ENCODE measurements around the gene ZNHIT3. TPM values are rescaled to one million over a fixed set of nuclear protein-coding genes. Genes with fewer than 3 reads are reported as not detected.

The ZNHIT3 gene
- total and polyA plus RNA-seq, 2 donors (not counting 1 experiment from before 2014, with no cell fraction given) = 29.1 to 44.5 TPM

- Histone ChIP-seq H3K36me3 (ENCODE audit: control insufficient read depth, insufficient read depth, low read length) (peaks cover 10% of the 10 kb centered on the region), H3K9me3 (ENCODE audit: control insufficient read depth, insufficient read depth, low read depth, low read length) (no peaks in the 10 kb centered on the region), H4K20me1 (ENCODE audit: control insufficient read depth, extremely low read depth, insufficient read depth, low read length) (no peaks in the 10 kb centered on the region), H3K79me2 (ENCODE audit: control insufficient read depth, insufficient read depth, low read length) (peaks cover 6% of the 10 kb centered on the region), H2AFZ (ENCODE audit: low read length) (peak overlapping the region; percentile 39), H3K4me2 (ENCODE audit: extremely low read depth, insufficient read depth, low read length) (peak overlapping the region; percentile 81), H3K27ac (ENCODE audit: insufficient read depth, low read length) (peak overlapping the region; percentile 98), H3K4me3 (replicated peaks in 1 of 4; ENCODE audit: control extremely low read depth in 1 of 4, insufficient read depth in 1 of 4, low read depth in 3 of 4, low read length in 4 of 4) (peak overlapping the region; percentile 80 to 91 (median 88)), H3K4me1 (ENCODE audit: control insufficient read depth, extremely low read depth, insufficient read depth, low read length) (no peaks in the 10 kb centered on the region), H3K27me3 (ENCODE audit: control insufficient read depth, insufficient read depth, low read length) (no peaks in the 10 kb centered on the region), H3K9ac (ENCODE audit: insufficient read depth, low read length) (peak overlapping the region; percentile 98)
- TF ChIP-seq EZH2 (IDR thresholded peaks at IDR 0.05; ENCODE audit: low read length, missing control alignments) = no peak
- no peak for TF ChIP-seq CTCF (conservative IDR thresholded peaks at IDR 0.05 in 1 of 2, IDR thresholded peaks at IDR 0.05 in 1 of 2; ENCODE audit: low read depth in 1 of 2, low read length in 2 of 2)
- DNase-seq (ENCODE audit: low read depth in 2 of 2) = no peak
Observed at GRCh38 chr17:36535669-36536081, 49.2 kb downstream of the ZNHIT3 start.

GRCh38 chr17:36540696-36541095, 54.2 kb downstream of the ZNHIT3 start:
- TF ChIP-seq CTCF (conservative IDR thresholded peaks at IDR 0.05 in 1 of 2, IDR thresholded peaks at IDR 0.05 in 1 of 2; ENCODE audit: low read depth in 1 of 2, low read length in 2 of 2) (no peak), EZH2 (IDR thresholded peaks at IDR 0.05; ENCODE audit: low read length, missing control alignments) (no peak)
- no peak overlapping the region for H3K4me3 ChIP-seq (replicated peaks in 1 of 4; ENCODE audit: control extremely low read depth in 1 of 4, insufficient read depth in 1 of 4, low read depth in 3 of 4, low read length in 4 of 4)
- no peaks in the 10 kb centered on the region for H3K27me3 ChIP-seq (ENCODE audit: control insufficient read depth, insufficient read depth, low read length)
- no peaks in the 10 kb centered on the region for H3K36me3 ChIP-seq (ENCODE audit: control insufficient read depth, insufficient read depth, low read length)
- no peak for DNase-seq (ENCODE audit: low read depth in 2 of 2)
- no peak overlapping the region for H2AFZ ChIP-seq (ENCODE audit: low read length)
- H3K4me1 ChIP-seq (ENCODE audit: control insufficient read depth, extremely low read depth, insufficient read depth, low read length) = no peaks in the 10 kb centered on the region
- no peaks in the 10 kb centered on the region for H3K9me3 ChIP-seq (ENCODE audit: control insufficient read depth, insufficient read depth, low read depth, low read length)
- peaks cover 29% of the 10 kb centered on the region for H3K79me2 ChIP-seq (ENCODE audit: control insufficient read depth, insufficient read depth, low read length)
- no peaks in the 10 kb centered on the region for H4K20me1 ChIP-seq (ENCODE audit: control insufficient read depth, extremely low read depth, insufficient read depth, low read length)
- no peak overlapping the region for H3K4me2 ChIP-seq (ENCODE audit: extremely low read depth, insufficient read depth, low read length)
- H3K9ac ChIP-seq (ENCODE audit: insufficient read depth, low read length) = no peak overlapping the region
- H3K27ac ChIP-seq (ENCODE audit: insufficient read depth, low read length) = no peak overlapping the region

- no peak overlapping the region for H3K9ac ChIP-seq (ENCODE audit: insufficient read depth, low read length)
- TF ChIP-seq CTCF (conservative IDR thresholded peaks at IDR 0.05 in 1 of 2, IDR thresholded peaks at IDR 0.05 in 1 of 2; ENCODE audit: low read depth in 1 of 2, low read length in 2 of 2) (no peak), EZH2 (IDR thresholded peaks at IDR 0.05; ENCODE audit: low read length, missing control alignments) (no peak)
- H3K27ac ChIP-seq (ENCODE audit: insufficient read depth, low read length) = no peak overlapping the region
- H3K79me2 ChIP-seq (ENCODE audit: control insufficient read depth, insufficient read depth, low read length) = peaks cover 43% of the 10 kb centered on the region
- no peak overlapping the region for H3K4me3 ChIP-seq (replicated peaks in 1 of 4; ENCODE audit: control extremely low read depth in 1 of 4, insufficient read depth in 1 of 4, low read depth in 3 of 4, low read length in 4 of 4)
- no peak overlapping the region for H2AFZ ChIP-seq (ENCODE audit: low read length)
- no peak for DNase-seq (ENCODE audit: low read depth in 2 of 2)
- H3K36me3 ChIP-seq (ENCODE audit: control insufficient read depth, insufficient read depth, low read length) = no peaks in the 10 kb centered on the region
- H3K27me3 ChIP-seq (ENCODE audit: control insufficient read depth, insufficient read depth, low read length) = no peaks in the 10 kb centered on the region
- no peaks in the 10 kb centered on the region for H3K9me3 ChIP-seq (ENCODE audit: control insufficient read depth, insufficient read depth, low read depth, low read length)
- no peaks in the 10 kb centered on the region for H4K20me1 ChIP-seq (ENCODE audit: control insufficient read depth, extremely low read depth, insufficient read depth, low read length)
- no peaks in the 10 kb centered on the region for H3K4me1 ChIP-seq (ENCODE audit: control insufficient read depth, extremely low read depth, insufficient read depth, low read length)
- no peak overlapping the region for H3K4me2 ChIP-seq (ENCODE audit: extremely low read depth, insufficient read depth, low read length)
Observed at GRCh38 chr17:36542755-36543154, 56.3 kb downstream of the ZNHIT3 start.

Measured in fibroblast of lung (primary cell).